Naive thymus-derived CD4-positive, alpha-beta T cell (primary cell): ENCODE results near the gene CYP2A13. TPM values are rescaled to one million over a fixed set of nuclear protein-coding genes. Genes with fewer than 3 reads are reported as not detected.
"Not testable (repeated sequence)": the region's sequence is repeated elsewhere in the genome, so short reads cannot be mapped to it uniquely, and the experiment has no call there.

ENCODE experiments used
- ATAC-seq: fragments of 150-1000 bp; cut with Tn5 transposase; 2 replicates; pipeline ENCODE4 v1.10.0; 2021; ENCODE audit warnings: mild to moderate bottlenecking, moderate library complexity
- CTCF ChIA-PET: fragments of 350-600 bp; sonication (Branson Sonifier 250); formaldehyde crosslinking; loops from one replicate; lab custom pipeline; 2021; ENCODE audit warnings: antibody characterized with exemption; lab: Charles Lee
- POLR2A ChIA-PET: fragments of 350-600 bp; sonication (Branson Sonifier 250); formaldehyde crosslinking; loops from one replicate; lab custom pipeline; 2021; ENCODE audit warnings: antibody characterized with exemption, inconsistent platforms; lab: Charles Lee
- DNase-seq, 9 donors: peaks; one replicate each; pipeline versions ENCODE4 v3.0.0 to v3.0.0-alpha.2; 2020 to 2022; ENCODE audit warnings: mixed read lengths in 1 of 9
- H3K27ac ChIP-seq: one replicate; pipeline ENCODE4 v1.7.0; 2013; ENCODE audit warnings: mild to moderate bottlenecking, low read depth, low read length, moderate library complexity
- H3K27me3 ChIP-seq, 2 donors: one replicate each; pipeline ENCODE4 v1.7.0; 2013; ENCODE audit warnings: low read length in 2 of 2, mild to moderate bottlenecking in 2 of 2, moderate library complexity in 2 of 2; ENCODE audit not compliant: control insufficient read depth in 2 of 2, insufficient read depth in 2 of 2
- H3K36me3 ChIP-seq, 3 experiments: 1 replicate in 2 of 3; 2 replicates in 1 of 3; pipeline ENCODE4 v1.7.0; 2013; ENCODE audit warnings: low read length in 3 of 3, mild to moderate bottlenecking in 3 of 3, moderate library complexity in 1 of 3; ENCODE audit not compliant: insufficient read depth in 3 of 3, control insufficient read depth in 2 of 3
- H3K4me1 ChIP-seq, 2 donors: one replicate each; pipeline ENCODE4 v1.7.0; 2013; ENCODE audit warnings: low read length in 2 of 2, mild to moderate bottlenecking in 2 of 2, moderate library complexity in 1 of 2; ENCODE audit not compliant: control insufficient read depth in 2 of 2, insufficient read depth in 2 of 2
- H3K4me3 ChIP-seq: 2 replicates; pipeline ENCODE4 v1.7.0; 2013; ENCODE audit warnings: mild to moderate bottlenecking, low read length
- H3K9me3 ChIP-seq, 3 experiments: 1 replicate in 2 of 3; 2 replicates in 1 of 3; pipeline ENCODE4 v1.7.0; 2013; ENCODE audit warnings: low read length in 3 of 3; ENCODE audit not compliant: control insufficient read depth in 2 of 3
- H3K27ac Mint-ChIP-seq, 9 donors: one replicate each; pipeline ENCODE4 v1.8.0; 2020 to 2022; ENCODE audit warnings: mixed read lengths in 9 of 9, mild to moderate bottlenecking in 8 of 9, moderate library complexity in 5 of 9, inconsistent platforms in 2 of 9
- H3K27me3 Mint-ChIP-seq, 5 donors: one replicate each; pipeline ENCODE4 v1.8.0; 2021 to 2022; ENCODE audit warnings: mixed read lengths in 5 of 5, mild to moderate bottlenecking in 1 of 5
- H3K36me3 Mint-ChIP-seq, 5 donors: one replicate each; pipeline ENCODE4 v1.8.0; 2020 to 2022; ENCODE audit warnings: mixed read lengths in 5 of 5, mild to moderate bottlenecking in 3 of 5, inconsistent platforms in 1 of 5
- H3K4me1 Mint-ChIP-seq, 7 donors: one replicate each; pipeline ENCODE4 v1.8.0; 2020 to 2022; ENCODE audit warnings: mixed read lengths in 7 of 7, mild to moderate bottlenecking in 3 of 7, inconsistent platforms in 1 of 7
- H3K4me3 Mint-ChIP-seq, 10 donors: one replicate each; pipeline ENCODE4 v1.8.0; 2020 to 2022; ENCODE audit warnings: mild to moderate bottlenecking in 10 of 10, mixed read lengths in 10 of 10, moderate library complexity in 6 of 10, inconsistent platforms in 2 of 10
- H3K9me3 Mint-ChIP-seq, 11 donors: one replicate each; pipeline ENCODE4 v1.8.0; 2020 to 2022; ENCODE audit warnings: mixed read lengths in 11 of 11, mild to moderate bottlenecking in 4 of 11, inconsistent platforms in 1 of 11, moderate library complexity in 1 of 11
- intact Hi-C, 2 donors: fragments of 100-400 bp; cut with micrococcal nuclease; formaldehyde crosslinking; loops; one replicate each; pipeline ENCODE4 v1.15.1; 2023
- polyA plus RNA-seq, 2 donors: library from polyadenylated mRNA; unstranded; fragments of 300-500 nt; fragmentation: Illumina TruSeq; gene quantifications; one replicate each; pipeline ENCODE4 v1.2.3, GENCODE V29; 2021
- total RNA-seq, 6 experiments: library from RNA in 5 of 6; stranded (reverse) in 5 of 6; gene quantifications; 1 replicate in 5 of 6; 2 replicates in 1 of 6; pipeline ENCODE4 v1.2.3 and lab custom pipeline; 2021 to 2026

The CYP2A13 gene
- total and polyA plus RNA-seq, 7 experiments from 2014 or later: not detected

DNA sequence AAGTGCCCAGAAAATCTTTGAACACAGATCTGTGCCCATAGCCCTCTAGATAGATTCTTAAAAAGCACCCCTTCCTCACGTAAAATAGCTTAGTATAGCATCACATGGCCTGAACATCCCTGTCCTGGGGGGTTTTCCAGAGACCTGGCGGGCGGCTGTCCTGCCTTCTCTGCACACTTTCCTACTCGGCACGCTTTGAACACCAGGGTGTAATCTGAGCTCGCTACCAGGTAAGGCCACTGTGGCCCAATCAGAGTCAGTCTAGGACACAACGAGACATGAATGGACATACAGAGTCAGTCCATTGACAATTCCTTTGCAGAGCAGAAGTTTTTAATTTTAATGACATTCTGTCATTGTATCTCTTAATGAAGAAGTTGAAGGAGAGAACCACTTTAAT, 8.1 kb downstream of the CYP2A13 start:
- H3K27ac Mint-ChIP-seq: no peak overlapping the region
- ChIA-PET POLR2A (interaction anchor here (1.1 kb wide), 1 partner anchor 11 kb away, joined by 3 read pairs; no protein-coding TSS in a partner anchor), CTCF (no interaction called here)
- DNase-seq (no peak), ATAC-seq (no peak)
- H3K4me3 Mint-ChIP-seq: no peak overlapping the region
- H3K9me3 ChIP-seq: no peaks in the 10 kb centered on the region
- intact Hi-C loops: no loop called here
- H3K36me3 Mint-ChIP-seq: peaks cover 0 to 2% (median 0%) of the 10 kb centered on the region in 5 donors
- no peaks in the 10 kb centered on the region for H3K27me3 ChIP-seq
- peaks cover 0 to 5% (median 0%) of the 10 kb centered on the region in 7 donors for H3K4me1 Mint-ChIP-seq
- H3K27ac ChIP-seq: no peak overlapping the region
- H3K9me3 Mint-ChIP-seq: peaks cover 0 to 36% (median 7%) of the 10 kb centered on the region in 11 donors
- no peaks in the 10 kb centered on the region for H3K4me1 ChIP-seq
- H3K36me3 ChIP-seq: no peaks in the 10 kb centered on the region
- no peak overlapping the region for H3K4me3 ChIP-seq
- peaks cover 20 to 48% (median 36%) of the 10 kb centered on the region in 5 donors for H3K27me3 Mint-ChIP-seq

DNA sequence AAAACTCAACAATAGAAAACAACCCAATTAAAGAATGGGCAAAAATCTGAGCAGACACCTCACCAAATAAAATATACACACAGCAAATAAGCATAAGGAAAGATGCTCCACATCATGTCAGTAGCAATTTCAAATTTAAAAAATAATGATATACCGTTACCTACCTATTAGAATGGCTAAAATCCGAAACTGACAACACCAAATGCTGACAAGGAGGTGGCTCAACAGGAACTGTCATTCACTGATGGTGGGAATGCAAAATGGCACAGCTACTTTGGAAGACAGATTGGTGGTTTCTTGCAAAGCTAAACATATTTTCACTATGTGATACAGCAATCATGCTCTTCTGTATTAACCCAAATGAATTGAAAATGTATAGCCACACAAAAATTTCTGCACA, 9.1 kb downstream of the CYP2A13 start:
- no peak overlapping the region for H3K27ac ChIP-seq
- no peaks in the 10 kb centered on the region for H3K9me3 ChIP-seq
- no peak overlapping the region for H3K4me3 ChIP-seq
- no peak for DNase-seq
- Mint-ChIP-seq H3K27ac (no peak overlapping the region), H3K27me3 (peaks cover 17 to 42% (median 30%) of the 10 kb centered on the region in 5 donors), H3K4me3 (no peak overlapping the region), H3K9me3 (peaks cover 2 to 46% (median 14%) of the 10 kb centered on the region in 11 donors), H3K4me1 (peaks cover 0 to 5% (median 0%) of the 10 kb centered on the region in 7 donors), H3K36me3 (peaks cover 0 to 7% (median 2%) of the 10 kb centered on the region in 5 donors)
- POLR2A ChIA-PET: no interaction called here
- H3K36me3 ChIP-seq: no peaks in the 10 kb centered on the region
- intact Hi-C loops: no loop called here
- no peaks in the 10 kb centered on the region for H3K27me3 ChIP-seq
- CTCF ChIA-PET: no interaction called here
- H3K4me1 ChIP-seq: no peaks in the 10 kb centered on the region
- ATAC-seq: no peak

- ATAC-seq (no peak), DNase-seq (no peak)
- no peak overlapping the region for H3K4me3 Mint-ChIP-seq
- Histone ChIP-seq H3K36me3 (no peaks in the 10 kb centered on the region), H3K4me1 (no peaks in the 10 kb centered on the region), H3K4me3 (no peak overlapping the region), H3K9me3 (no peaks in the 10 kb centered on the region), H3K27ac (no peak overlapping the region), H3K27me3 (no peaks in the 10 kb centered on the region)
- peaks cover 0 to 5% (median 0%) of the 10 kb centered on the region in 7 donors for H3K4me1 Mint-ChIP-seq
- ChIA-PET CTCF (no interaction called here), POLR2A (no interaction called here)
- intact Hi-C loops: no loop called here
- no peak overlapping the region for H3K27ac Mint-ChIP-seq
- H3K9me3 Mint-ChIP-seq: peaks cover 4 to 50% (median 14%) of the 10 kb centered on the region in 11 donors
- peaks cover 0 to 9% (median 5%) of the 10 kb centered on the region in 5 donors for H3K36me3 Mint-ChIP-seq
- peaks cover 14 to 31% (median 22%) of the 10 kb centered on the region in 5 donors for H3K27me3 Mint-ChIP-seq
Measured at GRCh38 chr19:41098762-41099161, 10.5 kb downstream of the CYP2A13 start.

DNA sequence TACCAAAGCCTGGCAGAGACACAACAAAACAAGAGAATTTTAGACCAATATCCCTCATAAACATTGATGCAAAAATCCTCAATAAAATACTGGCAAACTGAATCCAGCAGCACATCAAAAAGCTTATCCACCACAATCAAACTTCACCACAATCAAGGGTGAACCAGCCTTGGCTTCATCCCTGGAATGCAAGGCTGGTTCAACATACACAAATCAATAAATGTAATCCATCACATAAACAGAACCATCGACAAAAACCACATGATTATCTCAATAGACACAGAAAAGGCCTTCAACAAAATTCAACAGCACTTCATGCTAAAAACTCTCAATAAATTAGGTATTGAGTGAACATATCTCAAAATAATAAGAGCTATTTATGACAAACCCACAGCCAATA, 14.0 kb downstream of the CYP2A13 start:
- POLR2A ChIA-PET, H3K4me3 ChIP-seq: not testable (repeated sequence)

DNA sequence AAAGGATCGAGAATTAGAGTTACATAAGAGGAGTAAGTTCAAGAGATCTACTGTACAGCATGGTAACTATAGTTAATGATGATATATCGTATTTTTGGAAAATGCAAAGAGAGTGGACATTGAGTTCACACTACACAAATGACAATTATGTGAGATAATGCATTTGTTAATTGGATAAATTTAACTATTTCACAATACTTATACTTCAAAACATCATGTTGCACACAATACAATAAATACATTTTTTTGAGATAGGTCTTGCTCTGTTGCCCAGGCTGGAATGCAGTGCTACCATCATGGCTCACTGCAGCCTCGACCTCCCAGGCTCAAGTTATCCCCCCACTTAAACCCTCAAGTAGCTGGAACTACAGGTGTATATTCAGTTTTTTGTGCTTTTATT, 17.9 kb downstream of the CYP2A13 start:
- no peak for DNase-seq
- POLR2A ChIA-PET: no interaction called here

More for the DNA sequence above, 14.0 kb downstream of the CYP2A13 start:
- intact Hi-C loops, DNase-seq, H3K27me3 ChIP-seq, CTCF ChIA-PET, H3K36me3 ChIP-seq, H3K27ac ChIP-seq, H3K36me3 Mint-ChIP-seq, H3K4me3 Mint-ChIP-seq, H3K4me1 Mint-ChIP-seq, ATAC-seq, H3K9me3 ChIP-seq, H3K4me1 ChIP-seq: not testable (repeated sequence)
- H3K27ac Mint-ChIP-seq: peak overlapping the region in 1 of 9 donors; percentile 28
- H3K27me3 Mint-ChIP-seq: peaks cover 2 to 17% (median 14%) of the 10 kb centered on the region in 5 donors
- peaks cover 4 to 60% (median 16%) of the 10 kb centered on the region in 11 donors for H3K9me3 Mint-ChIP-seq

GRCh38 chr19:41111296-41111695, 23.0 kb downstream of the CYP2A13 start:
- H3K27ac ChIP-seq: no peak overlapping the region
- Mint-ChIP-seq H3K4me1 (peaks cover 0 to 6% (median 0%) of the 10 kb centered on the region in 7 donors), H3K27ac (peak overlapping the region in 1 of 9 donors; percentile 17), H3K4me3 (no peak overlapping the region), H3K27me3 (peaks cover 0 to 10% (median 0%) of the 10 kb centered on the region in 5 donors), H3K9me3 (peaks cover 0 to 11% (median 3%) of the 10 kb centered on the region in 11 donors), H3K36me3 (peaks cover 0 to 10% (median 0%) of the 10 kb centered on the region in 5 donors)
- ChIA-PET CTCF (no interaction called here), POLR2A (no interaction called here)
- intact Hi-C loops: no loop called here
- H3K9me3 ChIP-seq: no peaks in the 10 kb centered on the region
- H3K27me3 ChIP-seq: no peaks in the 10 kb centered on the region
- no peaks in the 10 kb centered on the region for H3K36me3 ChIP-seq
- ATAC-seq (no peak), DNase-seq (no peak)
- no peak overlapping the region for H3K4me3 ChIP-seq
- no peaks in the 10 kb centered on the region for H3K4me1 ChIP-seq

More for the DNA sequence above, 17.9 kb downstream of the CYP2A13 start:
- peaks cover 4 to 29% (median 12%) of the 10 kb centered on the region in 11 donors for H3K9me3 Mint-ChIP-seq
- peaks cover 0 to 10% (median 4%) of the 10 kb centered on the region in 5 donors for H3K27me3 Mint-ChIP-seq
- Histone ChIP-seq H3K4me1 (no peaks in the 10 kb centered on the region), H3K9me3 (no peaks in the 10 kb centered on the region), H3K4me3 (no peak overlapping the region), H3K27me3 (no peaks in the 10 kb centered on the region), H3K27ac (no peak overlapping the region), H3K36me3 (no peaks in the 10 kb centered on the region)
- intact Hi-C loops: no loop called here
- CTCF ChIA-PET: no interaction called here
- peak overlapping the region in 1 of 9 donors; percentile 76 for H3K27ac Mint-ChIP-seq
- H3K4me1 Mint-ChIP-seq: peaks cover 0 to 1% (median 0%) of the 10 kb centered on the region in 7 donors
- ATAC-seq: no peak
- H3K4me3 Mint-ChIP-seq: no peak overlapping the region
- H3K36me3 Mint-ChIP-seq: peaks cover 0 to 9% (median 5%) of the 10 kb centered on the region in 5 donors

DNA sequence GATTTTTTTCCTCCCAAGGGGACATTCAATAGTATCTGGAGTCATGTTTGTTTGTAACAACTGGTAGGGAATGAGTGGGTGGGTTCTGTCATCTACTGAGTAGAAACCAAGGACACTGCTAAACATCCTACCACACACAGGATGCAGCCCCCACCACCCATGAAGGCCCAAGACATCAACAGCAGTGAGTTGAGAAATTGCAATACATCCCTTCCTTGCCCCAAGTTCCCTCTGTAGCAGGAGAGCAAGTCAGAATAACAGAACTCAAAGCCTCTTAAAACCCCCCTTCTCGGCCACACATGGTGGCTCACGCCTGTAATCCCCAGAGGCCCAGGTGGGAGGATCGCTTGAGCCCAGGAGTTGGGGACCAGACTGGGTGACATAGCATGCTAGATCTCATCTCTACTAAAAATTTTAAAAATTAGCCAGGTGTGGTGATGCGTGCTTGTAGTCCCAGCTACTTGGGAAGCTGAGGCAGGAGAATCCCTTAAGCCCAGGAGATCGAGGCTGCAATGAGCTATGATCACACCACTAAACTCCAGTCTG, 23.6 kb downstream of the CYP2A13 start:
- no peak for DNase-seq
- peaks cover 0 to 6% (median 0%) of the 10 kb centered on the region in 7 donors for H3K4me1 Mint-ChIP-seq

More for the DNA sequence above, 23.6 kb downstream of the CYP2A13 start:
- H3K27ac ChIP-seq: no peak overlapping the region
- ChIA-PET POLR2A (no interaction called here), CTCF (no interaction called here)
- no peaks in the 10 kb centered on the region for H3K4me1 ChIP-seq
- H3K4me3 ChIP-seq: no peak overlapping the region
- H3K36me3 Mint-ChIP-seq: peaks cover 0 to 10% (median 0%) of the 10 kb centered on the region in 5 donors
- no peaks in the 10 kb centered on the region for H3K27me3 ChIP-seq
- peak overlapping the region in 1 of 9 donors; percentile 14 for H3K27ac Mint-ChIP-seq
- no peaks in the 10 kb centered on the region for H3K9me3 ChIP-seq
- intact Hi-C loops: no loop called here
- H3K4me3 Mint-ChIP-seq: no peak overlapping the region
- ATAC-seq: no peak
- H3K9me3 Mint-ChIP-seq: peaks cover 0 to 11% (median 3%) of the 10 kb centered on the region in 11 donors
- peaks cover 0 to 13% (median 0%) of the 10 kb centered on the region in 5 donors for H3K27me3 Mint-ChIP-seq
- no peaks in the 10 kb centered on the region for H3K36me3 ChIP-seq
